B cell (primary cell): ENCODE results near the gene SLC1A1.

ENCODE experiments used
- CTCF ChIP-seq: fragments of 200-600 bp; IDR thresholded peaks from one replicate; pipeline ENCODE4 v1.8.0; 2022; ENCODE audit warnings: antibody characterized with exemption, mild to moderate bottlenecking
- EZH2 ChIP-seq: IDR thresholded peaks from 2 replicates; pipeline ENCODE4 v1.6.1; 2012; ENCODE audit warnings: borderline replicate concordance, low read depth, mild to moderate bottlenecking, moderate library complexity, low read length; ENCODE audit not compliant: insufficient read depth, poor library complexity, severe bottlenecking

GRCh38 chr9:4502444-4502843 is 12.2 kb downstream of the SLC1A1 start:
- TF ChIP-seq CTCF (no peak), EZH2 (no peak)
